H1 (cell line): ENCODE results near the gene GRIK4. TPM values are rescaled to one million over a fixed set of nuclear protein-coding genes. Genes with fewer than 3 reads are reported as not detected.

ENCODE experiments used
- CTCF ChIA-PET: fragments of 300-600 bp; sonication (Branson Sonifier 250); formaldehyde crosslinking; loops from one replicate; lab custom pipeline; 2021; ENCODE audit not compliant: partially characterized antibody; lab: Charles Lee
- POLR2A ChIA-PET: fragments of 300-600 bp; sonication (Branson Sonifier 250); formaldehyde crosslinking; loops from one replicate; lab custom pipeline; 2021; ENCODE audit warnings: inconsistent platforms; ENCODE audit not compliant: partially characterized antibody; lab: Charles Lee
- DNase-seq, 2 experiments: peaks; one replicate each; pipeline versions ENCODE4 v3.0.0 to v3.0.0-alpha.2; 2010 to 2022; ENCODE audit warnings: low spot score in 2 of 2, low read depth in 1 of 2, mixed read lengths in 1 of 2
- FAIRE-seq: peaks from 2 replicates; lab custom pipeline; 2011; peaks lifted over from hg19 to GRCh38; lab: Jason Lieb, UNC
- H2AFZ ChIP-seq: 2 replicates; pipeline ENCODE4 v1.8.1; 2012; ENCODE audit warnings: low read length, inconsistent platforms
- H2AK5ac ChIP-seq: 2 replicates; pipeline ENCODE4 v1.6.1; 2013; ENCODE audit warnings: low read depth, low read length
- H2BK120ac ChIP-seq: replicated peaks from 2 replicates; pipeline ENCODE3; 2013; ENCODE audit warnings: low read depth, low read length, inconsistent platforms
- H2BK12ac ChIP-seq: 2 replicates; pipeline ENCODE4 v1.6.1; 2013; ENCODE audit warnings: low read depth, low read length
- H2BK15ac ChIP-seq: 2 replicates; pipeline ENCODE4 v1.6.1; 2013; ENCODE audit warnings: low read length
- H2BK20ac ChIP-seq: 2 replicates; pipeline ENCODE4 v1.6.1; 2013; ENCODE audit warnings: low read length
- H2BK5ac ChIP-seq: 2 replicates; pipeline ENCODE4 v1.6.1; 2013; ENCODE audit warnings: low read depth, low read length
- H3K14ac ChIP-seq: 2 replicates; pipeline ENCODE4 v1.6.1; 2013; ENCODE audit warnings: inconsistent platforms; ENCODE audit not compliant: insufficient read length
- H3K18ac ChIP-seq: 2 replicates; pipeline ENCODE4 v1.6.1; 2013; ENCODE audit warnings: low read length; ENCODE audit errors: extremely low read depth
- H3K23ac ChIP-seq: 2 replicates; pipeline ENCODE4 v1.6.1; 2013; ENCODE audit warnings: inconsistent platforms; ENCODE audit not compliant: insufficient read length
- H3K23me2 ChIP-seq: 2 replicates; pipeline ENCODE4 v1.6.1; 2013; ENCODE audit warnings: low read depth, low read length
- H3K27ac ChIP-seq: 2 replicates; pipeline ENCODE4 v1.6.1; 2011; ENCODE audit warnings: low read depth, low read length, inconsistent platforms
- H3K27me3 ChIP-seq, 4 experiments: replicated peaks in 1 of 4; 1 replicate in 1 of 4; 2 replicates in 3 of 4; pipeline versions ENCODE4 v1.6.1 to v1.8.1; 2011 to 2013; ENCODE audit warnings: low read length in 3 of 4, mild to moderate bottlenecking in 3 of 4, inconsistent platforms in 2 of 4, mixed read lengths in 2 of 4, moderate library complexity in 1 of 4; ENCODE audit not compliant: control insufficient read depth in 3 of 4, insufficient read depth in 3 of 4; ENCODE audit errors: extremely low read depth in 1 of 4
- H3K36me3 ChIP-seq, 4 experiments: 2 replicates each; pipeline versions ENCODE4 v1.6.1 to v1.8.1; 2011 to 2013; ENCODE audit warnings: mild to moderate bottlenecking in 4 of 4, low read length in 3 of 4, moderate library complexity in 2 of 4, control low read depth in 1 of 4, inconsistent platforms in 1 of 4; ENCODE audit not compliant: insufficient read depth in 4 of 4, control insufficient read depth in 2 of 4
- H3K4ac ChIP-seq: replicated peaks from 2 replicates; pipeline ENCODE3; 2013; ENCODE audit warnings: low read length, low read depth, mixed read lengths, inconsistent platforms; ENCODE audit not compliant: insufficient read length
- H3K4me1 ChIP-seq, 4 experiments: replicated peaks in 1 of 4; 1 replicate in 1 of 4; 2 replicates in 3 of 4; pipeline versions ENCODE4 v1.6.1 to v1.8.1; 2011 to 2013; ENCODE audit warnings: low read length in 3 of 4, inconsistent platforms in 2 of 4, mixed read lengths in 1 of 4; ENCODE audit not compliant: insufficient read depth in 4 of 4, control insufficient read depth in 3 of 4
- H3K4me2 ChIP-seq, 2 experiments: 2 replicates each; pipeline versions ENCODE4 v1.6.1 to v1.8.1; 2011 to 2013; ENCODE audit warnings: low read depth in 2 of 2, low read length in 2 of 2, control low read depth in 1 of 2, inconsistent platforms in 1 of 2, mild to moderate bottlenecking in 1 of 2; ENCODE audit not compliant: insufficient read depth in 1 of 2
- H3K4me3 ChIP-seq, 4 experiments: fragments of 200-600, 300-600 bp in 1 of 4; sonication (generic), shearing (Covaris generic), sonication (Bioruptor Twin) in 1 of 4; 2 replicates each; pipeline versions ENCODE4 v1.5.1 to v1.8.1; 2011 to 2016; ENCODE audit warnings: low read length in 4 of 4, low read depth in 3 of 4, control low read depth in 2 of 4, inconsistent platforms in 2 of 4, mild to moderate bottlenecking in 2 of 4, mixed read lengths in 1 of 4, moderate library complexity in 1 of 4; ENCODE audit not compliant: insufficient read depth in 2 of 4; ENCODE audit errors: extremely low read depth in 1 of 4
- H3K56ac ChIP-seq: replicated peaks from 2 replicates; pipeline ENCODE3; 2013; ENCODE audit warnings: low read depth, mild to moderate bottlenecking, mixed read lengths, low read length, inconsistent platforms; ENCODE audit not compliant: insufficient read length
- H3K79me1 ChIP-seq: 2 replicates; pipeline ENCODE4 v1.6.1; 2013; ENCODE audit warnings: low read depth, low read length, control low read depth
- H3K79me2 ChIP-seq, 2 experiments: 2 replicates each; pipeline versions ENCODE4 v1.6.1 to v1.8.1; 2012 to 2013; ENCODE audit warnings: low read length in 2 of 2, mild to moderate bottlenecking in 2 of 2, inconsistent platforms in 1 of 2; ENCODE audit not compliant: insufficient read depth in 2 of 2, control insufficient read depth in 1 of 2
- H3K9ac ChIP-seq, 4 experiments: replicated peaks in 1 of 4; 1 replicate in 1 of 4; 2 replicates in 3 of 4; pipeline versions ENCODE4 v1.6.1 to v1.8.1; 2011 to 2013; ENCODE audit warnings: low read depth in 3 of 4, low read length in 3 of 4, control low read depth in 2 of 4, mild to moderate bottlenecking in 2 of 4, moderate library complexity in 2 of 4, inconsistent platforms in 1 of 4; ENCODE audit errors: extremely low read depth in 1 of 4
- H3K9me3 ChIP-seq, 2 experiments: 2 replicates each; pipeline versions ENCODE4 v1.6.1 to v1.8.1; 2012 to 2013; ENCODE audit warnings: mild to moderate bottlenecking in 2 of 2, moderate library complexity in 2 of 2, control low read depth in 1 of 2, inconsistent platforms in 1 of 2, low read depth in 1 of 2, low read length in 1 of 2, mixed read lengths in 1 of 2; ENCODE audit not compliant: insufficient read depth in 2 of 2
- H4K20me1 ChIP-seq, 2 experiments: replicated peaks in 1 of 2; 2 replicates each; pipeline versions ENCODE3 to v1.8.1; 2011 to 2013; ENCODE audit warnings: inconsistent platforms in 2 of 2, low read length in 2 of 2, mild to moderate bottlenecking in 1 of 2; ENCODE audit not compliant: insufficient read depth in 2 of 2, control insufficient read depth in 1 of 2
- H4K5ac ChIP-seq: 2 replicates; pipeline ENCODE4 v1.6.1; 2013; ENCODE audit warnings: low read length, low read depth, mixed read lengths, inconsistent platforms; ENCODE audit not compliant: insufficient read length
- H4K8ac ChIP-seq: 2 replicates; pipeline ENCODE4 v1.8.0; 2013; ENCODE audit warnings: mild to moderate bottlenecking, moderate library complexity, low read length, inconsistent platforms; ENCODE audit not compliant: insufficient read depth; ENCODE audit errors: extremely low read depth
- H4K91ac ChIP-seq: replicated peaks from 2 replicates; pipeline ENCODE3; 2013; ENCODE audit warnings: low read length, mixed read lengths, inconsistent platforms; ENCODE audit not compliant: insufficient read length
- CTBP2 ChIP-seq: IDR thresholded peaks from 2 replicates; pipeline ENCODE4 v1.7.0; 2011; ENCODE audit warnings: borderline replicate concordance, mild to moderate bottlenecking, moderate library complexity, mixed read lengths, low read length; ENCODE audit not compliant: insufficient read depth, insufficient read length
- EGR1 ChIP-seq: IDR thresholded peaks from 2 replicates; pipeline ENCODE4 v1.6.1; 2011; ENCODE audit warnings: low read depth, low read length, borderline replicate concordance
- SIN3A ChIP-seq, 2 experiments: IDR thresholded peaks in 1 of 2; conservative IDR thresholded peaks in 1 of 2; 2 replicates each; pipeline ENCODE4 v1.6.1; 2011 to 2012; ENCODE audit warnings: low read length in 2 of 2, improper control_type of control experiment in 1 of 2, low read depth in 1 of 2, mild to moderate bottlenecking in 1 of 2
- WGBS, 2 experiments: shearing (Covaris generic) in 1 of 2; methylation state at CpG; one replicate each; pipeline versions ENCODE4 v1.1.6 to v1.1.7; 2013 to 2015; ENCODE audit warnings: low lambda C conversion rate in 2 of 2, mixed read lengths in 2 of 2, inconsistent platforms in 1 of 2, low coverage in 1 of 2, missing lambda C conversion rate in 1 of 2; ENCODE audit not compliant: insufficient replicate concordance in 2 of 2, insufficient coverage in 1 of 2, insufficient read length in 1 of 2; ENCODE audit errors: extremely low coverage in 1 of 2, missing lambda C conversion rate in 1 of 2; 5-methylcytosine and 5-hydroxymethylcytosine counted together
- polyA plus RNA-seq, 7 experiments: library from polyadenylated mRNA; depleted of rRNA in 3 of 7; stranded (reverse) in 5 of 7; unstranded in 2 of 7; fragments of >200 nt in 5 of 7; fragments of 200-250 nt in 2 of 7; gene quantifications; 1 replicate in 5 of 7; 2 replicates in 1 of 7; 4 replicates in 1 of 7; pipeline versions ENCODE4 v1.2.1 to v1.2.3, GENCODE V29; 2011 to 2013; ENCODE audit warnings: missing spikeins in 2 of 7, mixed read lengths in 2 of 7
- total RNA-seq: library from RNA; stranded (reverse); fragmentation: NEBNext Ultra II Directional; extraction: Animal tissue kit (Norgen Biotek cat#: 25700); gene quantifications from 2 replicates; pipeline ENCODE4 v1.2.1, GENCODE V29; 2021

The GRIK4 gene
- total and polyA plus RNA-seq, 2 of the 8 experiments (the other 6 are each of a cell fraction or from before 2014, with no cell fraction given), result 1.2 to 2.9 TPM

- 95% methylated on average over 3 of the region's 3 CpGs; no CpG with 5 or more reads in 1 of the 2 experiments for WGBS, 2 experiments
- Histone ChIP-seq H2AFZ (no peak overlapping the region), H3K4me3 (no peak overlapping the region), H4K20me1 (no peaks in the 10 kb centered on the region), H4K5ac (no peak overlapping the region), H3K36me3 (peaks cover 0 to 24% (median 4%) of the 10 kb centered on the region in 4 experiments; a peak in 4 of 8 replicates), H2BK120ac (no peak overlapping the region), H4K8ac (no peak overlapping the region), H3K56ac (no peak overlapping the region), H2AK5ac (no peak overlapping the region), H2BK20ac (no peak overlapping the region), H3K14ac (no peak overlapping the region), H3K79me2 (no peaks in the 10 kb centered on the region), H3K4ac (no peak overlapping the region), H3K18ac (no peak overlapping the region), H3K9me3 (no peaks in the 10 kb centered on the region), H2BK5ac (no peak overlapping the region), H3K4me1 (no peaks in the 10 kb centered on the region), H3K27ac (no peak overlapping the region), H4K91ac (no peak overlapping the region), H3K27me3 (no peaks in the 10 kb centered on the region), H3K23ac (no peak overlapping the region), H3K23me2 (no peaks in the 10 kb centered on the region), H3K4me2 (no peak overlapping the region), H2BK12ac (no peak overlapping the region), H3K9ac (no peak overlapping the region), H3K79me1 (no peaks in the 10 kb centered on the region), H2BK15ac (no peak overlapping the region)
- ChIA-PET CTCF (interaction anchor here (1.0 kb wide), 1 partner anchor 41 kb away, joined by 3 read pairs; no protein-coding TSS in a partner anchor), POLR2A (no interaction called here)
- no peak for DNase-seq
- FAIRE-seq, result no peak
- TF ChIP-seq SIN3A (conservative IDR thresholded peaks at IDR 0.05 in 1 of 2, IDR thresholded peaks at IDR 0.05 in 1 of 2; ENCODE audit: low read depth in 1 of 2, low read length in 2 of 2) (no peak), EGR1 (no peak), CTBP2 (no peak)
Measured at GRCh38 chr11:120473503-120473902, 38.0 kb upstream of the GRIK4 start.
